Gastrocnemius medialis (tissue), 4 donors: ENCODE data around the gene CHCHD6. TPM values are rescaled to one million over a fixed set of nuclear protein-coding genes. Genes with fewer than 3 reads are reported as not detected.

Experiments
- ATAC-seq, 2 donors: fragments of 150-250 bp; one replicate each; pipeline ENCODE4 v1.9.1; 2016
- DNase-seq, 2 donors: peaks; one replicate each; pipeline ENCODE4 v3.0.0-alpha.2; 2019
- H3K27ac ChIP-seq, 4 donors: fragments of 200-600 bp; sonication (generic); 1 replicate in 1 of 4; 2 replicates in 3 of 4; pipeline ENCODE4 v1.5.1; 2016 to 2018; ENCODE audit warnings: mild to moderate bottlenecking in 2 of 4, moderate library complexity in 1 of 4
- H3K27me3 ChIP-seq, 3 donors: fragments of 200-600 bp; sonication (generic) in 2 of 3; 1 replicate in 1 of 3; 2 replicates in 2 of 3; pipeline versions ENCODE4 v1.5.1 to v1.6.0; 2016 to 2019; ENCODE audit warnings: mild to moderate bottlenecking in 1 of 3, moderate library complexity in 1 of 3
- H3K36me3 ChIP-seq, 2 donors: fragments of 200-600 bp; sonication (generic) in 1 of 2; one replicate each; pipeline ENCODE4 v1.5.1; 2017 to 2018
- H3K4me1 ChIP-seq, 2 donors: fragments of 200-600 bp; sonication (generic) in 1 of 2; one replicate each; pipeline ENCODE4 v1.5.1; 2016 to 2017; ENCODE audit warnings: mild to moderate bottlenecking in 2 of 2
- H3K4me3 ChIP-seq, 4 donors: fragments of 200-600 bp; sonication (generic) in 3 of 4; 1 replicate in 1 of 4; 2 replicates in 3 of 4; pipeline ENCODE4 v1.5.1; 2016 to 2019; ENCODE audit warnings: mild to moderate bottlenecking in 2 of 4
- H3K9me3 ChIP-seq, 3 donors: fragments of 200-600 bp; sonication (generic) in 2 of 3; 1 replicate in 1 of 3; 2 replicates in 2 of 3; pipeline ENCODE4 v1.5.1; 2016 to 2019
- POLR2A ChIP-seq, 2 donors: fragments of 450-650 bp; IDR thresholded peaks; one replicate each; pipeline ENCODE4 v1.6.1; 2017; ENCODE audit warnings: antibody characterized with exemption in 2 of 2, mild to moderate bottlenecking in 2 of 2, moderate library complexity in 2 of 2
- in situ Hi-C, 4 donors: fragments of 200-750 bp; cut with MboI; loops; one replicate each; pipeline versions ENCODE4 v1.15.0 to v1.8.0; 2017; ENCODE audit warnings: low sequenced_read_pairs in 4 of 4
- intact Hi-C: fragments of 100-400 bp; cut with DNase I; formaldehyde crosslinking; loops from one replicate; pipeline ENCODE4 v1.15.1; 2023; ENCODE audit warnings: low total_unique reads
- total RNA-seq, 4 donors: library from RNA; depleted of rRNA; stranded (reverse); fragments of >200 nt; gene quantifications; one replicate each; pipeline versions ENCODE4 v1.1.0 to v1.2.3, GENCODE V29; 2016
- TF ChIP-seq, protein P1 (sequence below), 5 experiments: fragments of 450-650 bp in 3 of 5; fragments of 200-600 bp in 2 of 5; sonication (generic) in 2 of 5; IDR thresholded peaks in 4 of 5; conservative IDR thresholded peaks in 1 of 5; 1 replicate in 4 of 5; 2 replicates in 1 of 5; pipeline ENCODE4 v1.5.1; 2016 to 2019; ENCODE audit warnings: antibody characterized with exemption in 5 of 5, mild to moderate bottlenecking in 3 of 5, moderate library complexity in 3 of 5

Gene CHCHD6
- total RNA-seq, 4 donors from 2014 or later, result 2.7 to 4.2 (median 3.4) TPM

DNA sequence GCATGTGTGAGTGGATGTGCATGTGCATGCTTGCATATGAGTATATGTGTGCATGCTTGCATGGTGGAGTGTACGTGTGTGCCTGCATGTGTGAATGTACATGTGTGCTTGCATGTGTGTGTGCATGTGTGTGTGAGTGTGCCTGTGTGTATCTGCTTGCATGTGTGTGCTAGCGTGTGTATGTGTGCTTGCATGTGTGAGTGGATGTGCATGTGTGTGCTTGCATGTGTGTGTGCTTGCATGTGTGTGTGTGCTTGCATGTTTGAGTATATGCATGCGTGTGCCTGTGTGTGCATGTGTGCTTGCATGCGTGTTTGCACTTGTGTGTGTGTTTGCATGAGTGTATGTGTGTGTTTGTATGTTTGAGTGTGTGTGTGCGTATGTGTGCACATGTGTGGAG, 274.3 kb downstream of the CHCHD6 start:
- intact Hi-C loops (no loop called here), in situ Hi-C loops (loop anchor here in 3 of 4 donors (5.0 to 10.0 kb wide), 2 partner anchors 223 to 226 kb away; no protein-coding TSS in a partner anchor)
- H3K27me3 ChIP-seq, result no peaks in the 10 kb centered on the region

DNA sequence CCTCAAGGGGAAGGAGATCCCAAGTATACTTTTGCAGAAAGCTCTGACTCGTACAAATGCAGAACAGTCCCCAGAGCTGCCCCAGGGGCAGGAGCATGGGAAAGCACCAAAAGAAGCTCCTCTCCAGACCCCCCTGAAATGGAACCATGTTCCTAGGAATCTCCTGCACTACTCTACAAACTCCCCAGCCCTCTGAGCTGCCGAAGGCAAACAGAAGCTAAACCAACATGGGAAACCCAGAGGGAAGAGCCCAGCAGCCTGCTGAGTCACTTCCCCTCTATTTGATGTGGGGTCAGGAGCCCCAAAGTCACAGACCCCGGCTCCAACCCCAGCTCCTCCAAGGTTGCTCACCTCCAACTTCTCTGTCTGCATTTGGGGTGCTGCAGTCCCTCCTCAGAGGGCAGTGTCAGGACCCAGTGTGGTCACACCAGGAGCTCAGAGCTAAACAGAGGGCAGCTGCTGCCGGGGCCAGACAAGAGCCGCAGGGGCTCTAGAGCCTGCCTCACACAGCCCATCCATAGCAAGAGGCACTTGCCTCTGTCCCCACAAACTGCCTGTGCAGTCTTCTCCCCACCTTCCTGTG, 275.1 kb downstream of the CHCHD6 start:
- Histone ChIP-seq H3K36me3 (no peaks in the 10 kb centered on the region), H3K4me1 (peaks cover 3 to 12% of the 10 kb centered on the region in 2 donors), H3K4me3 (no peak overlapping the region), H3K9me3 (peaks cover 0 to 5% (median 3%) of the 10 kb centered on the region in 3 donors), H3K27ac (no peak overlapping the region), H3K27me3 (no peaks in the 10 kb centered on the region)
- TF ChIP-seq, protein P1, sequence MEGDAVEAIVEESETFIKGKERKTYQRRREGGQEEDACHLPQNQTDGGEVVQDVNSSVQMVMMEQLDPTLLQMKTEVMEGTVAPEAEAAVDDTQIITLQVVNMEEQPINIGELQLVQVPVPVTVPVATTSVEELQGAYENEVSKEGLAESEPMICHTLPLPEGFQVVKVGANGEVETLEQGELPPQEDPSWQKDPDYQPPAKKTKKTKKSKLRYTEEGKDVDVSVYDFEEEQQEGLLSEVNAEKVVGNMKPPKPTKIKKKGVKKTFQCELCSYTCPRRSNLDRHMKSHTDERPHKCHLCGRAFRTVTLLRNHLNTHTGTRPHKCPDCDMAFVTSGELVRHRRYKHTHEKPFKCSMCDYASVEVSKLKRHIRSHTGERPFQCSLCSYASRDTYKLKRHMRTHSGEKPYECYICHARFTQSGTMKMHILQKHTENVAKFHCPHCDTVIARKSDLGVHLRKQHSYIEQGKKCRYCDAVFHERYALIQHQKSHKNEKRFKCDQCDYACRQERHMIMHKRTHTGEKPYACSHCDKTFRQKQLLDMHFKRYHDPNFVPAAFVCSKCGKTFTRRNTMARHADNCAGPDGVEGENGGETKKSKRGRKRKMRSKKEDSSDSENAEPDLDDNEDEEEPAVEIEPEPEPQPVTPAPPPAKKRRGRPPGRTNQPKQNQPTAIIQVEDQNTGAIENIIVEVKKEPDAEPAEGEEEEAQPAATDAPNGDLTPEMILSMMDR (IDR thresholded peaks at IDR 0.05 in 4 of 5, conservative IDR thresholded peaks at IDR 0.05 in 1 of 5), result no peak
- no peak for TF ChIP-seq POLR2A (IDR thresholded peaks at IDR 0.05)
- in situ Hi-C loops, result loop anchor here in 3 of 4 donors (5.0 to 10.0 kb wide), 2 partner anchors 224 to 227 kb away; no protein-coding TSS in a partner anchor
- intact Hi-C loops, result no loop called here
- DNase-seq, result no peak
- ATAC-seq, result no peak

More for the DNA sequence above, 274.3 kb downstream of the CHCHD6 start:
- Histone ChIP-seq H3K4me3 (no peak overlapping the region), H3K9me3 (peaks cover 0 to 5% (median 3%) of the 10 kb centered on the region in 3 donors), H3K36me3 (no peaks in the 10 kb centered on the region), H3K4me1 (peaks cover 0 to 7% of the 10 kb centered on the region in 2 donors), H3K27ac (no peak overlapping the region)
- TF ChIP-seq, protein P1 (IDR thresholded peaks at IDR 0.05 in 4 of 5, conservative IDR thresholded peaks at IDR 0.05 in 1 of 5), result no peak
- no peak for TF ChIP-seq POLR2A (IDR thresholded peaks at IDR 0.05)
- DNase-seq (no peak), ATAC-seq (no peak)

DNA sequence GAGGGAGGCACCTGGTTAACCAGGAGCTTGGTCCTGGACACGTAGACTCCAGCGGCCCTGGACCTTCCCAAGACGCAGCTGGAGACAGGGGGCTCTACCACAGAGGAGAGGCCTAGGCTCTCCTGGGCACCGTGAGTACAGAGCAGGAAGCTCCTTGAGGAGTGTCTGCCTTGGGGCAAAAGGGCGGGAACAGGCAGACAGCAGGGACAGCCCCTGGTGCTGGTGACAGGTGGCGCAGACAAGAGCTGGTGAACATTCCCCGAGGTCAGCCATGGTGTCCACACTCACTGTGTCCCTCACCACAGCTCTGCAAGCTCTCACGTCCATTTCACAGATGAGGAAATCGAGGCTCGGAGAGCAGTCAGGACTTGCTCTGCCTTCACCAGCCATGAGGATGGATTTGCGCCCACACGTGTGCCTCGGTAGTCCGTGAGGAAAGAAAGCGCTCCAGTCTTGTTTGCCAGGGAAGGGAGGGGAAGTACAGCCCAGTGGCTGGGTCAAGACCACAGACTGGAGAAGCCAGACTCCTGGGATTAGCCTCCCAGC, 276.3 kb downstream of the CHCHD6 start:
- TF ChIP-seq POLR2A (IDR thresholded peaks at IDR 0.05), result no peak
- TF ChIP-seq, protein P1 (IDR thresholded peaks at IDR 0.05 in 4 of 5, conservative IDR thresholded peaks at IDR 0.05 in 1 of 5), result no peak
- H3K27me3 ChIP-seq, result no peaks in the 10 kb centered on the region
- in situ Hi-C loops (no loop called here), intact Hi-C loops (loop anchor here (10.0 kb wide), 3 partner anchors 184 to 564 kb away; no protein-coding TSS in a partner anchor)
- no peaks in the 10 kb centered on the region for H3K9me3 ChIP-seq
- no peak overlapping the region for H3K4me3 ChIP-seq
- H3K36me3 ChIP-seq, result no peaks in the 10 kb centered on the region
- H3K27ac ChIP-seq, result no peak overlapping the region
- no peak for DNase-seq
- peaks cover 3 to 19% of the 10 kb centered on the region in 2 donors for H3K4me1 ChIP-seq
- ATAC-seq, result no peak

DNA sequence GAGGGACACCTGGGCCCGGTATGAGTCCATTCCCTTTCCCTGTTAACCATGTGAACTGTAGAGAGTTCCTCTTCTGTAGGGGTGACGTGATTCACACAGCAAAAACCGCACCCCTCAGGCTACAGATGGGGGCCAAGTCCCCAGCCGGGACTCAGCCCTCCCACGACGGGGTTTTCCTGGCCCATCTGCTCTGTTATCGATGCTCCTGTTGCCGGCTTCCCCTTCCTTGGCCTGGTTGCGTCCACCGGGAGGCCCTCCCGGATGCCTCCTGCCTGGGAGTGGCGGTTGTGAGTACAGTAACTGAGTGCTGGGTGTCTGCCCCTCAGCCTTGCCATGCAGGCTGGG, 278.1 kb downstream of the CHCHD6 start:
- ATAC-seq (peak; percentile 1 to 6), DNase-seq (no peak)
- Histone ChIP-seq H3K9me3 (no peaks in the 10 kb centered on the region), H3K4me3 (peak overlapping the region; percentile 61 to 66 (median 64)), H3K27ac (peak overlapping the region in 3 of 4 donors; percentile 63 to 72 (median 67)), H3K4me1 (peaks cover 3 to 22% of the 10 kb centered on the region in 2 donors), H3K27me3 (no peaks in the 10 kb centered on the region), H3K36me3 (no peaks in the 10 kb centered on the region)
- no peak for TF ChIP-seq POLR2A (IDR thresholded peaks at IDR 0.05)
- TF ChIP-seq, protein P1 (IDR thresholded peaks at IDR 0.05 in 4 of 5, conservative IDR thresholded peaks at IDR 0.05 in 1 of 5), result no peak
- intact Hi-C loops, result loop anchor here (1.0 to 10.0 kb wide), 5 partner anchors 21 to 563 kb away; no protein-coding TSS in a partner anchor
- in situ Hi-C loops, result no loop called here
